Neural cell (in vitro differentiated cells): ENCODE data around the gene ARGLU1. TPM values are rescaled to one million over a fixed set of nuclear protein-coding genes. Genes with fewer than 3 reads are reported as not detected.

Experiments used
- H2AFZ ChIP-seq: fragments of 200-600, 300-800 bp; sonication (generic), shearing (Covaris generic); 2 replicates; pipeline ENCODE4 v1.6.0; 2014; ENCODE audit warnings: low read depth, mild to moderate bottlenecking, antibody characterized with exemption, low read length, moderate library complexity
- H3F3A ChIP-seq: fragments of 200-600 bp; shearing (Covaris generic); 2 replicates; pipeline ENCODE4 v1.6.1; 2016; ENCODE audit warnings: mild to moderate bottlenecking, moderate library complexity, mixed read lengths, antibody characterized with exemption, low read length; ENCODE audit not compliant: insufficient read depth, poor library complexity, severe bottlenecking
- H3K27ac ChIP-seq: fragments of 200-600, 300-800 bp; sonication (generic), shearing (Covaris generic); 2 replicates; pipeline ENCODE4 v1.5.1; 2014; ENCODE audit warnings: mild to moderate bottlenecking, low read length, moderate library complexity
- H3K27me3 ChIP-seq: fragments of 300-800, 200-600 bp; sonication (generic), shearing (Covaris generic); 2 replicates; pipeline ENCODE4 v1.6.0; 2014; ENCODE audit warnings: mild to moderate bottlenecking, low read depth, low read length, moderate library complexity; ENCODE audit not compliant: insufficient read depth
- H3K36me3 ChIP-seq: fragments of 300-800, 200-600 bp; sonication (generic), shearing (Covaris generic); 2 replicates; pipeline ENCODE4 v1.5.1; 2014; ENCODE audit warnings: mild to moderate bottlenecking, antibody characterized with exemption, low read length, moderate library complexity; ENCODE audit not compliant: insufficient read depth
- H3K4me2 ChIP-seq: fragments of 300-800, 200-600 bp; sonication (generic), shearing (Covaris generic); 2 replicates; pipeline ENCODE4 v1.6.0; 2014; ENCODE audit warnings: mild to moderate bottlenecking, low read length
- H3K4me3 ChIP-seq: fragments of 300-800, 200-600 bp; sonication (generic), shearing (Covaris generic); 2 replicates; pipeline ENCODE4 v1.5.1; 2014; ENCODE audit warnings: mild to moderate bottlenecking, low read length, moderate library complexity
- H3K79me2 ChIP-seq: fragments of 200-600 bp; shearing (Covaris generic); replicated peaks from 2 replicates; pipeline ENCODE4 v1.6.0; 2014; ENCODE audit warnings: mild to moderate bottlenecking, low read length, moderate library complexity; ENCODE audit not compliant: insufficient read depth
- H3K9ac ChIP-seq: fragments of 300-800, 200-600 bp; sonication (generic), shearing (Covaris generic); 2 replicates; pipeline ENCODE4 v1.6.1; 2016; ENCODE audit warnings: mild to moderate bottlenecking, low read length, mixed read lengths
- H3K9me2 ChIP-seq: fragments of 200-600 bp; shearing (Covaris generic); 2 replicates; pipeline ENCODE4 v1.6.1; 2016; ENCODE audit warnings: mild to moderate bottlenecking, low read length, mixed read lengths; ENCODE audit not compliant: insufficient read depth
- H3K9me3 ChIP-seq: fragments of 200-600, 300-800 bp; sonication (generic), shearing (Covaris generic); 2 replicates; pipeline ENCODE4 v1.6.1; 2016; ENCODE audit warnings: mild to moderate bottlenecking, mixed run types, low read length, moderate library complexity, mixed read lengths
- H4K20me1 ChIP-seq: fragments of 200-600 bp; shearing (Covaris generic); 2 replicates; pipeline ENCODE4 v1.6.1; 2016; ENCODE audit warnings: mild to moderate bottlenecking, mixed run types; ENCODE audit not compliant: insufficient read depth
- EP300 ChIP-seq: fragments of 450-650 bp; conservative IDR thresholded peaks from 2 replicates; pipeline ENCODE4 v1.6.1; 2014; ENCODE audit warnings: antibody characterized with exemption, mild to moderate bottlenecking, moderate library complexity; ENCODE audit not compliant: poor library complexity, severe bottlenecking
- EZH2 ChIP-seq: fragments of 200-600, 300-800 bp; shearing (Covaris generic), sonication (generic); IDR thresholded peaks from 2 replicates; pipeline ENCODE4 v1.6.1; 2014; ENCODE audit warnings: antibody characterized with exemption, low read length, borderline replicate concordance, mild to moderate bottlenecking; ENCODE audit not compliant: insufficient read depth, poor library complexity, severe bottlenecking
- MXI1 ChIP-seq: fragments of 450-650 bp; conservative IDR thresholded peaks from 2 replicates; pipeline ENCODE4 v1.6.1; 2014; ENCODE audit warnings: antibody characterized with exemption, mild to moderate bottlenecking; ENCODE audit not compliant: poor library complexity, severe bottlenecking
- POLR2AphosphoS5 ChIP-seq: IDR thresholded peaks from 2 replicates; pipeline ENCODE4 v1.6.1; 2012
- RAD21 ChIP-seq: fragments of 450-650 bp; conservative IDR thresholded peaks from 2 replicates; pipeline ENCODE4 v1.6.1; 2014; ENCODE audit warnings: antibody characterized with exemption, mild to moderate bottlenecking, moderate library complexity
- SMC3 ChIP-seq: fragments of 450-650 bp; conservative IDR thresholded peaks from 2 replicates; pipeline ENCODE4 v1.6.1; 2014; ENCODE audit warnings: antibody characterized with exemption, mild to moderate bottlenecking, moderate library complexity; ENCODE audit not compliant: poor library complexity
- TAF1 ChIP-seq: IDR thresholded peaks from 2 replicates; pipeline ENCODE4 v1.6.1; 2012; ENCODE audit warnings: low read depth
- polyA plus RNA-seq: library from polyadenylated mRNA; depleted of rRNA; stranded (reverse); fragments of >200 nt; gene quantifications from 2 replicates; pipeline ENCODE4 v1.2.3, GENCODE V29; 2014
- TF ChIP-seq, protein P1 (sequence below): IDR thresholded peaks from 2 replicates; pipeline ENCODE4 v1.6.1; 2012; ENCODE audit warnings: borderline replicate concordance
- TF ChIP-seq, protein P2 (sequence below): fragments of 450-650 bp; IDR thresholded peaks from 2 replicates; pipeline ENCODE4 v1.5.1; 2014; ENCODE audit warnings: antibody characterized with exemption, mild to moderate bottlenecking, moderate library complexity; ENCODE audit not compliant: poor library complexity, severe bottlenecking

ARGLU1 gene
- polyA plus RNA-seq, 1 donor from 2014 or later, result 967 TPM

DNA sequence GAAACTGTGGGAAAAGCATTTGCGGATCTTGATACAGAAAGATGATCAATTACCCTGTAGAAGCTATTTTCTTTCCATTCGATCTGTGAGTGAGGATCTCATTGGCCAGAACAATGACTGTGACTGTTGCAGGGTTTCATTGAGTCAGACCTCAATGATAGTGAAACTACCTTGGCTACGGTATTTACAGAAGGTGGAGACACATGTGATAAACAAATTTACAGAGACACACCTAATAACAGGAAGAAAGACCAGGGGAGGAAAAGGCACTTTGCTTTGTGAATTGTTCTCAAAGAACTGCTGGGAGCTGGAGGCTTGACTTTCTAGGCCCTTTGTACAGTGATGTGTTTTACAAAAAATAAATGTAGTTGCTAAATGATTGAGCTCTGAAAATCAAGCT is 19.9 kb upstream of the ARGLU1 start:
- TF ChIP-seq SMC3, result no peak
- no peak for TF ChIP-seq EP300
- TF ChIP-seq EZH2, result no peak
- TF ChIP-seq, protein P1, sequence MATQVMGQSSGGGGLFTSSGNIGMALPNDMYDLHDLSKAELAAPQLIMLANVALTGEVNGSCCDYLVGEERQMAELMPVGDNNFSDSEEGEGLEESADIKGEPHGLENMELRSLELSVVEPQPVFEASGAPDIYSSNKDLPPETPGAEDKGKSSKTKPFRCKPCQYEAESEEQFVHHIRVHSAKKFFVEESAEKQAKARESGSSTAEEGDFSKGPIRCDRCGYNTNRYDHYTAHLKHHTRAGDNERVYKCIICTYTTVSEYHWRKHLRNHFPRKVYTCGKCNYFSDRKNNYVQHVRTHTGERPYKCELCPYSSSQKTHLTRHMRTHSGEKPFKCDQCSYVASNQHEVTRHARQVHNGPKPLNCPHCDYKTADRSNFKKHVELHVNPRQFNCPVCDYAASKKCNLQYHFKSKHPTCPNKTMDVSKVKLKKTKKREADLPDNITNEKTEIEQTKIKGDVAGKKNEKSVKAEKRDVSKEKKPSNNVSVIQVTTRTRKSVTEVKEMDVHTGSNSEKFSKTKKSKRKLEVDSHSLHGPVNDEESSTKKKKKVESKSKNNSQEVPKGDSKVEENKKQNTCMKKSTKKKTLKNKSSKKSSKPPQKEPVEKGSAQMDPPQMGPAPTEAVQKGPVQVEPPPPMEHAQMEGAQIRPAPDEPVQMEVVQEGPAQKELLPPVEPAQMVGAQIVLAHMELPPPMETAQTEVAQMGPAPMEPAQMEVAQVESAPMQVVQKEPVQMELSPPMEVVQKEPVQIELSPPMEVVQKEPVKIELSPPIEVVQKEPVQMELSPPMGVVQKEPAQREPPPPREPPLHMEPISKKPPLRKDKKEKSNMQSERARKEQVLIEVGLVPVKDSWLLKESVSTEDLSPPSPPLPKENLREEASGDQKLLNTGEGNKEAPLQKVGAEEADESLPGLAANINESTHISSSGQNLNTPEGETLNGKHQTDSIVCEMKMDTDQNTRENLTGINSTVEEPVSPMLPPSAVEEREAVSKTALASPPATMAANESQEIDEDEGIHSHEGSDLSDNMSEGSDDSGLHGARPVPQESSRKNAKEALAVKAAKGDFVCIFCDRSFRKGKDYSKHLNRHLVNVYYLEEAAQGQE, result no peak
- TF ChIP-seq TAF1, result no peak
- H3K9ac ChIP-seq, result no peak overlapping the region
- H4K20me1 ChIP-seq, result no peaks in the 10 kb centered on the region
- no peaks in the 10 kb centered on the region for H3K27me3 ChIP-seq
- no peak overlapping the region for H2AFZ ChIP-seq
- no peak overlapping the region for H3K4me2 ChIP-seq
- H3K36me3 ChIP-seq, result no peaks in the 10 kb centered on the region
- H3K9me3 ChIP-seq, result no peaks in the 10 kb centered on the region
- H3K27ac ChIP-seq, result no peak overlapping the region
- no peaks in the 10 kb centered on the region for H3K9me2 ChIP-seq
- no peaks in the 10 kb centered on the region for H3F3A ChIP-seq
- H3K4me3 ChIP-seq, result no peak overlapping the region
- no peaks in the 10 kb centered on the region for H3K79me2 ChIP-seq

- Histone ChIP-seq H3K9me3 (no peaks in the 10 kb centered on the region), H3K79me2 (no peaks in the 10 kb centered on the region), H4K20me1 (no peaks in the 10 kb centered on the region), H3K27me3 (no peaks in the 10 kb centered on the region), H3K9ac (no peak overlapping the region), H3K4me2 (no peak overlapping the region), H3K27ac (no peak overlapping the region), H3K4me3 (no peak overlapping the region), H3K36me3 (no peaks in the 10 kb centered on the region), H3F3A (no peaks in the 10 kb centered on the region), H3K9me2 (no peaks in the 10 kb centered on the region), H2AFZ (no peak overlapping the region)
- TF ChIP-seq SMC3, result no peak
- TF ChIP-seq EZH2, result no peak
Measured at GRCh38 chr13:106586648-106587166, 18.8 kb upstream of the ARGLU1 start.

DNA sequence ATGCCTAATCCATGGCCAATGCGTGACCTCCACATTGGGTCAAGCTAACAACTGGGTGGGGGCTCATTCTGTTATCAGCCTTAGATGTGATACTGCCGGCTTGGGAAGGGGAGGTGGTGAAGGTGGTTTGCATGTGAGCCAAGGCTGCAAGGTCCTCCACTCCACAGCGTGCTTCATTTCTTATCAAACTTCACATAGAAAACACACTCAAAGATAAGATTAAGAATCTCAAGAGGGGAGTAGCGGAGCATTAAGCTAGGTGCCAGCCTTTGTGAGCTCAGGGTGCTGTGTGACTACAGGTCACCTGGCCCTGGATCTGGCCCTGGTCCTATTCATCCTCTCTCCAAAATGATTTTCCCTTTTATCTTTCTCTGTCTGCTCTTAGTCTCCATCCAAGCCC is 13.3 kb upstream of the ARGLU1 start:
- Histone ChIP-seq H3K27ac (no peak overlapping the region), H2AFZ (no peak overlapping the region), H3K9me2 (no peaks in the 10 kb centered on the region), H3K4me3 (no peak overlapping the region), H3K9me3 (no peaks in the 10 kb centered on the region), H3K4me2 (no peak overlapping the region), H3F3A (no peaks in the 10 kb centered on the region), H3K27me3 (no peaks in the 10 kb centered on the region), H4K20me1 (no peaks in the 10 kb centered on the region), H3K9ac (no peak overlapping the region), H3K79me2 (no peaks in the 10 kb centered on the region), H3K36me3 (no peaks in the 10 kb centered on the region)
- no peak for TF ChIP-seq TAF1

DNA sequence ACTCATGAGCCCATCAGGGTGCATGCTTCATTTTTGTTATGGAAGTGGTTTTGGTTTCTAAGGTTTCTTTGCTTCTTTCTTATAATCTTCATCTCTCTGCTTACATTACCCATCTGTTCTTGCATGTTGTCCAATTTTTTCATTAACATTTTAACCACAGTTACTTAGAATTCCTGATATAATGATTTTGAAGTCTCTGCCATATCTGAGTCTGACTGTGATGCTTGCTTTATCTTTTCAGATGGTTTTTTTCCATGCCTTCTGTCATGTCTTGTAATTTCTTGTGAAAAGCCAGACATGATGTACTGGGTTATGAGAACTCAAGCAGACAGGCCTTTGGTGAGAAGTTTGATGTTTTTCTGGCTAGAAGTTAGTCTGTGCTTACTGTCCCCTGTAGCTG is 8.0 kb upstream of the ARGLU1 start:
- Histone ChIP-seq H2AFZ (no peak overlapping the region), H3K4me3 (no peak overlapping the region), H3K4me2 (no peak overlapping the region), H3K79me2 (no peaks in the 10 kb centered on the region), H3K27me3 (no peaks in the 10 kb centered on the region), H3K9me3 (no peaks in the 10 kb centered on the region), H3K9me2 (no peaks in the 10 kb centered on the region), H3F3A (no peaks in the 10 kb centered on the region), H3K27ac (no peak overlapping the region), H3K9ac (no peak overlapping the region), H3K36me3 (no peaks in the 10 kb centered on the region), H4K20me1 (no peaks in the 10 kb centered on the region)
- TF ChIP-seq MXI1 (no peak), RAD21 (no peak), POLR2AphosphoS5 (no peak), TAF1 (no peak), EZH2 (no peak), EP300 (no peak), SMC3 (no peak)
- TF ChIP-seq, protein P2, sequence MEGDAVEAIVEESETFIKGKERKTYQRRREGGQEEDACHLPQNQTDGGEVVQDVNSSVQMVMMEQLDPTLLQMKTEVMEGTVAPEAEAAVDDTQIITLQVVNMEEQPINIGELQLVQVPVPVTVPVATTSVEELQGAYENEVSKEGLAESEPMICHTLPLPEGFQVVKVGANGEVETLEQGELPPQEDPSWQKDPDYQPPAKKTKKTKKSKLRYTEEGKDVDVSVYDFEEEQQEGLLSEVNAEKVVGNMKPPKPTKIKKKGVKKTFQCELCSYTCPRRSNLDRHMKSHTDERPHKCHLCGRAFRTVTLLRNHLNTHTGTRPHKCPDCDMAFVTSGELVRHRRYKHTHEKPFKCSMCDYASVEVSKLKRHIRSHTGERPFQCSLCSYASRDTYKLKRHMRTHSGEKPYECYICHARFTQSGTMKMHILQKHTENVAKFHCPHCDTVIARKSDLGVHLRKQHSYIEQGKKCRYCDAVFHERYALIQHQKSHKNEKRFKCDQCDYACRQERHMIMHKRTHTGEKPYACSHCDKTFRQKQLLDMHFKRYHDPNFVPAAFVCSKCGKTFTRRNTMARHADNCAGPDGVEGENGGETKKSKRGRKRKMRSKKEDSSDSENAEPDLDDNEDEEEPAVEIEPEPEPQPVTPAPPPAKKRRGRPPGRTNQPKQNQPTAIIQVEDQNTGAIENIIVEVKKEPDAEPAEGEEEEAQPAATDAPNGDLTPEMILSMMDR, result no peak
- TF ChIP-seq, protein P1, result no peak
